Endodermal cell (in vitro differentiated cells): ENCODE data around the gene KLHL24. TPM values are rescaled to one million over a fixed set of nuclear protein-coding genes. Genes with fewer than 3 reads are reported as not detected.

ENCODE experiments used
- DNase-seq: peaks from one replicate; pipeline ENCODE4 v3.0.0-alpha.2; 2017
- H3K27ac ChIP-seq: 2 replicates; pipeline ENCODE4 v1.5.1; 2013; ENCODE audit warnings: mild to moderate bottlenecking, low read depth, low read length, moderate library complexity
- H3K27me3 ChIP-seq: 2 replicates; pipeline ENCODE4 v1.6.1; 2013; ENCODE audit warnings: mild to moderate bottlenecking, low read length, moderate library complexity; ENCODE audit not compliant: insufficient read depth, control insufficient read depth, poor library complexity, severe bottlenecking
- H3K36me3 ChIP-seq: 2 replicates; pipeline ENCODE4 v1.7.0; 2013; ENCODE audit warnings: mild to moderate bottlenecking, low read length, moderate library complexity; ENCODE audit not compliant: control insufficient read depth, insufficient read depth
- H3K4me1 ChIP-seq: one replicate; pipeline ENCODE4 v1.7.0; 2013; ENCODE audit warnings: low read length; ENCODE audit not compliant: control insufficient read depth, insufficient read depth
- H3K4me3 ChIP-seq: 2 replicates; pipeline ENCODE4 v1.5.1; 2013; ENCODE audit warnings: mild to moderate bottlenecking, low read length, moderate library complexity
- H3K9ac ChIP-seq: 2 replicates; pipeline ENCODE4 v1.6.1; 2013; ENCODE audit warnings: mild to moderate bottlenecking, low read length, moderate library complexity; ENCODE audit not compliant: poor library complexity, severe bottlenecking; ENCODE audit errors: extremely low read depth
- H3K9me3 ChIP-seq: 2 replicates; pipeline ENCODE4 v1.6.1; 2013; ENCODE audit warnings: mild to moderate bottlenecking, low read length, moderate library complexity; ENCODE audit not compliant: control insufficient read depth
- H3K27ac Mint-ChIP-seq: 2 replicates; pipeline ENCODE4 v1.8.0; 2020; ENCODE audit warnings: mixed read lengths
- H3K27me3 Mint-ChIP-seq: 2 replicates; pipeline ENCODE4 v1.8.0; 2021; ENCODE audit warnings: mild to moderate bottlenecking, mixed read lengths; ENCODE audit not compliant: insufficient read depth
- H3K36me3 Mint-ChIP-seq: 2 replicates; pipeline ENCODE4 v1.8.0; 2020; ENCODE audit warnings: low read depth, mixed read lengths
- H3K4me1 Mint-ChIP-seq: 2 replicates; pipeline ENCODE4 v1.8.0; 2020; ENCODE audit warnings: mixed read lengths
- H3K4me3 Mint-ChIP-seq: 2 replicates; pipeline ENCODE4 v1.8.0; 2020; ENCODE audit warnings: mild to moderate bottlenecking, moderate library complexity, mixed read lengths
- H3K9me3 Mint-ChIP-seq: 2 replicates; pipeline ENCODE4 v1.8.0; 2020; ENCODE audit warnings: mild to moderate bottlenecking, mixed read lengths
- WGBS, 2 experiments: methylation state at CpG; one replicate each; pipeline versions ENCODE4 v1.1.5 to v1.1.7; 2013; ENCODE audit warnings: missing lambda C conversion rate in 2 of 2, mixed read lengths in 1 of 2; ENCODE audit not compliant: insufficient coverage in 1 of 2, insufficient read length in 1 of 2; 5-methylcytosine and 5-hydroxymethylcytosine counted together
- total RNA-seq, 2 donors: library from RNA; stranded (reverse); fragmentation: NEBNext Ultra II Directional in 1 of 2; extraction: Animal tissue kit (Norgen Biotek cat#: 25700) in 1 of 2; gene quantifications; 2 replicates in 1 of 2; 3 replicates in 1 of 2; pipeline ENCODE4 v1.2.1, GENCODE V29; 2021
- TF ChIP-seq, protein P1 (sequence below): fragments of 200-600 bp; sonication (generic); conservative IDR thresholded peaks from 2 replicates; pipeline ENCODE4 v1.5.0; 2021; ENCODE audit warnings: antibody characterized with exemption, mild to moderate bottlenecking

Gene KLHL24
- total RNA-seq, 2 donors from 2014 or later, result 29.9 to 39.9 TPM

DNA sequence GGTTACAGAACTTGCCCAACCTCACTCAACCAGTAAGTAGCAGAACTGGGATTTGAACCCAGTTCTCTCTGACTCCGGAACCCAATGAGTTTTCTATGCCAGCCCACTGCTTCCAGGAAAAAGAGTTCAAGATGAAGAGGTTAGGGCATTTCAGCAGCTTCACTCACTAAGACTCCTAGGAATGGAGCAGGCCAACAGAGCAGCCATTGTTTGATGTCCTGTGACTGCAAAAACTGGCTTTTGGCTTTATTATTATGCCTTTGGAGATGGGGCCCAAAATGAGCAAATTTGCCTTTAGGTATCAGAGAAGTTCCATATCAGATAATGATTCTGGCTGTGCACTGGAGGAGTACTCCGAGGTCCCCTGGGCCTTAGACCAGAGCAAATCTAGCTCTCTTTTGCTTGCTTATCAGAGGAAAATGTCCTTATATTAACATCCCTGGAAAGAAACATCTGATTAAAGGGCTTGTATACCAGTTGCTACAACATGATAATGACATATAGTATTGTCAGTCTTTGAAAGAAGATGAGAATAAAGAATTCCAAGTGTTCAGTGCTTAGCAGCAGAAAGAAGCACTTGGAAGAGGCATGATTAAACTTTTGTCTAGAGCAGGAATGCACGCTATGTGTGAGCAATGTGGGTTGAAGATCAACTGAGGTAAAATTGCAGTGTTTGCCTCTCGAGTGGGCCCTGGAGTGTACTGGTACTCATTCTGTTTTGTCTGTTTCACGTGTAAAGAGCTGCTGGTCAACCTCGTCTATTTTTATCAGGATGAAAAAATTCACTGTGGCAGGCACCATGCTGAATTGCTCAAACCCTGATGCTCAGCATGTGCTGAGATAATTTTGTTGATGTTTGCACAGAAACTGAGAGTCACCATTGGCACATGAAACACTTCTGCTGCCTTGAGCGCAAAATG is 21.8 kb upstream of the KLHL24 start:
- Mint-ChIP-seq H3K9me3 (peaks cover 4% of the 10 kb centered on the region), H3K4me3 (no peak overlapping the region), H3K4me1 (peaks cover 11% of the 10 kb centered on the region), H3K27ac (no peak overlapping the region), H3K36me3 (no peaks in the 10 kb centered on the region), H3K27me3 (peaks cover 46% of the 10 kb centered on the region)
- WGBS, 2 experiments, result 85 to 90% methylated on average over 6 to 7 of the region's 7 CpGs
- Histone ChIP-seq H3K27ac (no peak overlapping the region), H3K9ac (no peak overlapping the region), H3K36me3 (no peaks in the 10 kb centered on the region), H3K4me3 (no peak overlapping the region), H3K27me3 (no peaks in the 10 kb centered on the region), H3K9me3 (no peaks in the 10 kb centered on the region), H3K4me1 (peaks cover 7% of the 10 kb centered on the region)
- DNase-seq, result no peak
- TF ChIP-seq, protein P1, sequence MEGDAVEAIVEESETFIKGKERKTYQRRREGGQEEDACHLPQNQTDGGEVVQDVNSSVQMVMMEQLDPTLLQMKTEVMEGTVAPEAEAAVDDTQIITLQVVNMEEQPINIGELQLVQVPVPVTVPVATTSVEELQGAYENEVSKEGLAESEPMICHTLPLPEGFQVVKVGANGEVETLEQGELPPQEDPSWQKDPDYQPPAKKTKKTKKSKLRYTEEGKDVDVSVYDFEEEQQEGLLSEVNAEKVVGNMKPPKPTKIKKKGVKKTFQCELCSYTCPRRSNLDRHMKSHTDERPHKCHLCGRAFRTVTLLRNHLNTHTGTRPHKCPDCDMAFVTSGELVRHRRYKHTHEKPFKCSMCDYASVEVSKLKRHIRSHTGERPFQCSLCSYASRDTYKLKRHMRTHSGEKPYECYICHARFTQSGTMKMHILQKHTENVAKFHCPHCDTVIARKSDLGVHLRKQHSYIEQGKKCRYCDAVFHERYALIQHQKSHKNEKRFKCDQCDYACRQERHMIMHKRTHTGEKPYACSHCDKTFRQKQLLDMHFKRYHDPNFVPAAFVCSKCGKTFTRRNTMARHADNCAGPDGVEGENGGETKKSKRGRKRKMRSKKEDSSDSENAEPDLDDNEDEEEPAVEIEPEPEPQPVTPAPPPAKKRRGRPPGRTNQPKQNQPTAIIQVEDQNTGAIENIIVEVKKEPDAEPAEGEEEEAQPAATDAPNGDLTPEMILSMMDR, result no peak

DNA sequence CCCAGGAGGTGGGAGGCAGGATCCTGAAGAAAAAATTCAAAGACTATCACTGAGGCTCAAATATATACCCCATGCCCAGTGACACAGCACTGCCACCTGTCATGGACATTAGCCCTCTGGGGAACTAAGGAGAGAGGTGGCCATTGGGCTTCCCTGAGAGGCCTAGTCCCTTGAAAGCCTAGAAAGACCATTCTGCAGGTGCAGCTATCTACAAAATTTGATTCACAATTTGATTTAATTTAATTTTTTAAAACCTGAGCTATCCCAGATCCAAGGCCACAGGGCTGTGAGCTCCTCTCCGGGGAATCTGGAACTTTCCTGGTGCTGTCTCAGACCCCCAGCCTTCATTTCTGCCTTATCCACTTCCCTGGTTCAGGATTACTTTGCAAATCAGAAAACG is 16.9 kb upstream of the KLHL24 start:
- Mint-ChIP-seq H3K9me3 (no peaks in the 10 kb centered on the region), H3K27me3 (peaks cover 62% of the 10 kb centered on the region), H3K4me3 (no peak overlapping the region), H3K4me1 (peaks cover 11% of the 10 kb centered on the region), H3K27ac (no peak overlapping the region), H3K36me3 (no peaks in the 10 kb centered on the region)
- Histone ChIP-seq H3K27ac (no peak overlapping the region), H3K27me3 (no peaks in the 10 kb centered on the region), H3K9ac (no peak overlapping the region), H3K9me3 (no peaks in the 10 kb centered on the region), H3K4me1 (peaks cover 7% of the 10 kb centered on the region), H3K36me3 (no peaks in the 10 kb centered on the region), H3K4me3 (no peak overlapping the region)
- TF ChIP-seq, protein P1, result no peak
- 91 to 100% methylated on average over 2 of the region's 2 CpGs for WGBS, 2 experiments
- no peak for DNase-seq

DNA sequence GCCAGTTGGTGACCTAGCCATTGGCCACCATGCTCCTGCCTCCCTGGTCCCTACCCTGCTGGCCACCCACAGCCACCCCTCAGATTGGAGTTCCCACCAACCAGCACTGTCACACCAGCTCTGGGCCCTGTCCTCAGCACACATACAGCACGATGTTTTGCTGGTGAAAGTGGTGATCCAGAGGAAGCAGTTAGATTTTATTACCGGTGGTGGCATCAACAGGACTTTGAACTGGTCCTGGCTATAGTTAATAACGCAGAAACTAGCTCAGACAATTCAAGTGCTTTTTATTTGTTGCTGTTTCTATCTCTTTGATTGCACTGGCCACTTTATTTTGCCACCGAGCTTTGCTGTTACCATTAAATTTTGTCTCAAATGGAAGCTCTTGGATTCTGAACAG is 16.4 kb upstream of the KLHL24 start:
- Histone ChIP-seq H3K9me3 (no peaks in the 10 kb centered on the region), H3K27ac (no peak overlapping the region), H3K4me3 (no peak overlapping the region), H3K4me1 (peaks cover 7% of the 10 kb centered on the region), H3K9ac (no peak overlapping the region), H3K27me3 (no peaks in the 10 kb centered on the region), H3K36me3 (no peaks in the 10 kb centered on the region)
- no peak overlapping the region for H3K27ac Mint-ChIP-seq
- no peaks in the 10 kb centered on the region for H3K9me3 Mint-ChIP-seq
- H3K4me3 Mint-ChIP-seq, result no peak overlapping the region
- H3K4me1 Mint-ChIP-seq, result peaks cover 11% of the 10 kb centered on the region
- peaks cover 57% of the 10 kb centered on the region for H3K27me3 Mint-ChIP-seq
- TF ChIP-seq, protein P1, result no peak
- no peak for DNase-seq
- 95 to 98% methylated on average over 3 to 4 of the region's 4 CpGs for whole genome bisulfite sequencing, 2 experiments
- H3K36me3 Mint-ChIP-seq, result no peaks in the 10 kb centered on the region
